Measurements from ENCODE around the gene LAMTOR2. TPM values are rescaled to one million over a fixed set of nuclear protein-coding genes. Genes with fewer than 3 reads are reported as not detected.

Gene LAMTOR2
- total and polyA plus RNA-seq, 9 of the 15 experiments (the other 6 are each of a cell fraction or from before 2014, with no cell fraction given): 39.0 to 161 (median 74.6) TPM

GRCh38 chr1:156082309-156083091 is 27.9 kb downstream of the LAMTOR2 start, which contains the start of gene MEX3A (continued):
- TF ChIP-seq, protein P1, sequence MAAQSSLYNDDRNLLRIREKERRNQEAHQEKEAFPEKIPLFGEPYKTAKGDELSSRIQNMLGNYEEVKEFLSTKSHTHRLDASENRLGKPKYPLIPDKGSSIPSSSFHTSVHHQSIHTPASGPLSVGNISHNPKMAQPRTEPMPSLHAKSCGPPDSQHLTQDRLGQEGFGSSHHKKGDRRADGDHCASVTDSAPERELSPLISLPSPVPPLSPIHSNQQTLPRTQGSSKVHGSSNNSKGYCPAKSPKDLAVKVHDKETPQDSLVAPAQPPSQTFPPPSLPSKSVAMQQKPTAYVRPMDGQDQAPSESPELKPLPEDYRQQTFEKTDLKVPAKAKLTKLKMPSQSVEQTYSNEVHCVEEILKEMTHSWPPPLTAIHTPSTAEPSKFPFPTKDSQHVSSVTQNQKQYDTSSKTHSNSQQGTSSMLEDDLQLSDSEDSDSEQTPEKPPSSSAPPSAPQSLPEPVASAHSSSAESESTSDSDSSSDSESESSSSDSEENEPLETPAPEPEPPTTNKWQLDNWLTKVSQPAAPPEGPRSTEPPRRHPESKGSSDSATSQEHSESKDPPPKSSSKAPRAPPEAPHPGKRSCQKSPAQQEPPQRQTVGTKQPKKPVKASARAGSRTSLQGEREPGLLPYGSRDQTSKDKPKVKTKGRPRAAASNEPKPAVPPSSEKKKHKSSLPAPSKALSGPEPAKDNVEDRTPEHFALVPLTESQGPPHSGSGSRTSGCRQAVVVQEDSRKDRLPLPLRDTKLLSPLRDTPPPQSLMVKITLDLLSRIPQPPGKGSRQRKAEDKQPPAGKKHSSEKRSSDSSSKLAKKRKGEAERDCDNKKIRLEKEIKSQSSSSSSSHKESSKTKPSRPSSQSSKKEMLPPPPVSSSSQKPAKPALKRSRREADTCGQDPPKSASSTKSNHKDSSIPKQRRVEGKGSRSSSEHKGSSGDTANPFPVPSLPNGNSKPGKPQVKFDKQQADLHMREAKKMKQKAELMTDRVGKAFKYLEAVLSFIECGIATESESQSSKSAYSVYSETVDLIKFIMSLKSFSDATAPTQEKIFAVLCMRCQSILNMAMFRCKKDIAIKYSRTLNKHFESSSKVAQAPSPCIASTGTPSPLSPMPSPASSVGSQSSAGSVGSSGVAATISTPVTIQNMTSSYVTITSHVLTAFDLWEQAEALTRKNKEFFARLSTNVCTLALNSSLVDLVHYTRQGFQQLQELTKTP (IDR thresholded peaks at IDR 0.05; ENCODE audit: low read depth in 1 of 2, partially characterized antibody in 2 of 2): peak in 1 of 2 experiments; percentile 90
- peak; percentile 76 for TF ChIP-seq ATF7 (IDR thresholded peaks at IDR 0.05)
- TF ChIP-seq GTF2E2 (tag; IDR thresholded peaks at IDR 0.05): no peak
- peak; percentile 22; the same call in 1 of the 2 replicates for TF ChIP-seq ELF1 (tag; IDR thresholded peaks at IDR 0.05)
- TF ChIP-seq SIX5 (IDR thresholded peaks at IDR 0.05; ENCODE audit: borderline replicate concordance in 1 of 2, insufficient read depth in 1 of 2, low read depth in 1 of 2, low read length in 2 of 2): peak; percentile 84 to 86
- no peak for TF ChIP-seq HINFP (tag; conservative IDR thresholded peaks at IDR 0.05; ENCODE audit: low read depth)
- peak; percentile 61; the same call in 1 of the 2 replicates for TF ChIP-seq GATAD2B (IDR thresholded peaks at IDR 0.05; ENCODE audit: borderline replicate concordance)
- TF ChIP-seq POLR2G (IDR thresholded peaks at IDR 0.05; ENCODE audit: low read depth, low read length): peak; percentile 51; the same call in 1 of the 2 replicates
- peak; percentile 53; the same call in 1 of the 2 replicates for TF ChIP-seq POLR2AphosphoS5 (IDR thresholded peaks at IDR 0.05; ENCODE audit: control insufficient read depth, insufficient read depth, low read depth, low read length)
- no peak for TF ChIP-seq WHSC1 (IDR thresholded peaks at IDR 0.05; ENCODE audit: low read length)
- TF ChIP-seq, protein P2, sequence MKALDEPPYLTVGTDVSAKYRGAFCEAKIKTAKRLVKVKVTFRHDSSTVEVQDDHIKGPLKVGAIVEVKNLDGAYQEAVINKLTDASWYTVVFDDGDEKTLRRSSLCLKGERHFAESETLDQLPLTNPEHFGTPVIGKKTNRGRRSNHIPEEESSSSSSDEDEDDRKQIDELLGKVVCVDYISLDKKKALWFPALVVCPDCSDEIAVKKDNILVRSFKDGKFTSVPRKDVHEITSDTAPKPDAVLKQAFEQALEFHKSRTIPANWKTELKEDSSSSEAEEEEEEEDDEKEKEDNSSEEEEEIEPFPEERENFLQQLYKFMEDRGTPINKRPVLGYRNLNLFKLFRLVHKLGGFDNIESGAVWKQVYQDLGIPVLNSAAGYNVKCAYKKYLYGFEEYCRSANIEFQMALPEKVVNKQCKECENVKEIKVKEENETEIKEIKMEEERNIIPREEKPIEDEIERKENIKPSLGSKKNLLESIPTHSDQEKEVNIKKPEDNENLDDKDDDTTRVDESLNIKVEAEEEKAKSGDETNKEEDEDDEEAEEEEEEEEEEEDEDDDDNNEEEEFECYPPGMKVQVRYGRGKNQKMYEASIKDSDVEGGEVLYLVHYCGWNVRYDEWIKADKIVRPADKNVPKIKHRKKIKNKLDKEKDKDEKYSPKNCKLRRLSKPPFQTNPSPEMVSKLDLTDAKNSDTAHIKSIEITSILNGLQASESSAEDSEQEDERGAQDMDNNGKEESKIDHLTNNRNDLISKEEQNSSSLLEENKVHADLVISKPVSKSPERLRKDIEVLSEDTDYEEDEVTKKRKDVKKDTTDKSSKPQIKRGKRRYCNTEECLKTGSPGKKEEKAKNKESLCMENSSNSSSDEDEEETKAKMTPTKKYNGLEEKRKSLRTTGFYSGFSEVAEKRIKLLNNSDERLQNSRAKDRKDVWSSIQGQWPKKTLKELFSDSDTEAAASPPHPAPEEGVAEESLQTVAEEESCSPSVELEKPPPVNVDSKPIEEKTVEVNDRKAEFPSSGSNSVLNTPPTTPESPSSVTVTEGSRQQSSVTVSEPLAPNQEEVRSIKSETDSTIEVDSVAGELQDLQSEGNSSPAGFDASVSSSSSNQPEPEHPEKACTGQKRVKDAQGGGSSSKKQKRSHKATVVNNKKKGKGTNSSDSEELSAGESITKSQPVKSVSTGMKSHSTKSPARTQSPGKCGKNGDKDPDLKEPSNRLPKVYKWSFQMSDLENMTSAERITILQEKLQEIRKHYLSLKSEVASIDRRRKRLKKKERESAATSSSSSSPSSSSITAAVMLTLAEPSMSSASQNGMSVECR (CRISPR knock-in tag; IDR thresholded peaks at IDR 0.05): peak; percentile 72
- TF ChIP-seq KAT8 (IDR thresholded peaks at IDR 0.05; ENCODE audit: low read depth): no peak
- TF ChIP-seq SIN3B (IDR thresholded peaks at IDR 0.05; ENCODE audit: low read depth): no peak
- peak; percentile 73; the same call in 1 of the 2 replicates for TF ChIP-seq MTA1 (IDR thresholded peaks at IDR 0.05; ENCODE audit: borderline replicate concordance)
- TF ChIP-seq CREM (IDR thresholded peaks at IDR 0.05; ENCODE audit: low read depth): peak; percentile 82
- 0 out of 2 replicates have a peak, but pooled peaks have one; percentile 31 for TF ChIP-seq KLF16 (IDR thresholded peaks at IDR 0.05)
- TF ChIP-seq PCBP2 (IDR thresholded peaks at IDR 0.05; ENCODE audit: low read depth, low read length, poor library complexity, severe bottlenecking): no peak
